ENCODE results near the gene TRAPPC1. TPM values are rescaled to one million over a fixed set of nuclear protein-coding genes. Genes with fewer than 3 reads are reported as not detected.
"Not testable (repeated sequence)": the region's sequence is repeated elsewhere in the genome, so short reads cannot be mapped to it uniquely, and the experiment has no call there.

Gene TRAPPC1
- total RNA-seq, 1 experiment from 2014 or later: 99.7 TPM

DNA sequence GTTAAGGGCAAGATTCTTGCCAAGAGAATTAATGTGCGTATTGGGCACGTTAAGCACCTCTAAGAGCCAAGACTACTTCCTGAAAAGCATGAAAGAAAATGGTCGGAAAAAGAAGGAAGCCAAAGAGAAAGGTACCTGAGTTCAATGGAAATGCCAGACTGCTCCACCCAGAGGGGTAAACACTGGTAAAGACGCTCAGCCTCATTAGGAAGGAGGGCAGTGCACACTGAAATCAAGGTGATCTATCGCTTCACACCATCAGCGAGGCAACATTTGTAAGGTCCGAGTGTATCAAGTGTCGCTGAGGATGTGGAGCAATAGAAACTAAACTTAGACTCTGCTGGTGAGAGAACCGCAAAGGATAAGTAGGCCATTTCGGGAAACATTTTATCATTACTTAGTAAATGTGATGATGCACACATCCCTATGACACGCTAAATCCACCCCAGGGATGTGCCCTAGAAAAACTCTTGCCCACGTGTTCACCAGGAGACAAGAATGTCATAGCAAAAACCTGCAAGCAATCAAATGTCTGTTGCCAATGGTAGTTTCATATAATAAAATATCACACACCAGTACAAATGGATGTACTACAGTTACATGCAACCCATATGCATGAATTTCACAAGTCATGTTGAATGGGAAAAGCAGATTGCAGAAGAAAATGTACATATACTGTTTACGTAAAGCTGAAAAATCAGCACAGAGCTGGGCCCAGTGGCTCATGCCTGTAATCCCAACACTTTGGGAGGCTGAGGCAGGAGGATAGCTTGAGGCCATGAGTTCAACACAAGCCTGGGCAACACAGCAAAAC lies 23.9 kb upstream of the TRAPPC1 start:
- POLR2A ChIA-PET: interaction anchor here (0.6 kb wide), 1 partner anchor 297 kb away, joined by 3 read pairs; no protein-coding TSS in a partner anchor

DNA sequence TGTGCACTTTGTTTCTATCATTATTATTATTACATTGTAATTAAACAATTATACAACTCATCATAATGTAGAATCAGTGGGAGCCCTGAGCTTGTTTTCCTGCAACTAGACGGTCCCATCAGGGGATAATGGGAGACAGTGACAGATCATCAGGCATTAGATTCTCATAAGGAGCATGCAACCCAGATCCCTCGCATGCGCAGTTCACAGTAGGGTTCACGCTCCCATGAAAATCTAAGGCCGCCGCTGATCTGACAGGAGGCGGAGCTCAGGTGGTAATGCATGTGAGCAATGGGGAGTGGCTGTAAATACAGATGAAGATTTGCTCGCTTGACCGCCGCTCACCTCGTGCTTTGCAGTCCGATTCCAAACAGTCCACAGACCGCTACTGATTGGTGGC lies 21.5 kb upstream of the TRAPPC1 start:
- POLR2A ChIA-PET; CTCF ChIA-PET; H3K4me1 Mint-ChIP-seq; H3K27ac Mint-ChIP-seq; H3K4me3 Mint-ChIP-seq; H3K9me3 Mint-ChIP-seq; ATAC-seq; H3K27me3 Mint-ChIP-seq (ENCODE audit: low read depth); DNase-seq (ENCODE audit: low spot score): not testable (repeated sequence)
- peaks cover 17% of the 10 kb centered on the region for H3K36me3 Mint-ChIP-seq

More for the DNA sequence above, 23.9 kb upstream of the TRAPPC1 start:
- no peak for ATAC-seq
- peaks cover 3% of the 10 kb centered on the region for H3K4me1 Mint-ChIP-seq
- CTCF ChIA-PET: interaction anchor here (0.7 to 1.4 kb wide), 5 partner anchors 12 to 34 kb away, joined by 4 to 7 read pairs (median 4); no protein-coding TSS in a partner anchor
- H3K27me3 Mint-ChIP-seq (ENCODE audit: low read depth): peaks cover 3% of the 10 kb centered on the region; the same call in 1 of the 2 replicates
- no peak overlapping the region for H3K4me3 Mint-ChIP-seq
- no peaks in the 10 kb centered on the region for H3K36me3 Mint-ChIP-seq
- peaks cover 9% of the 10 kb centered on the region for H3K9me3 Mint-ChIP-seq
- no peak for DNase-seq (ENCODE audit: low spot score)
- TF ChIP-seq, protein P1, sequence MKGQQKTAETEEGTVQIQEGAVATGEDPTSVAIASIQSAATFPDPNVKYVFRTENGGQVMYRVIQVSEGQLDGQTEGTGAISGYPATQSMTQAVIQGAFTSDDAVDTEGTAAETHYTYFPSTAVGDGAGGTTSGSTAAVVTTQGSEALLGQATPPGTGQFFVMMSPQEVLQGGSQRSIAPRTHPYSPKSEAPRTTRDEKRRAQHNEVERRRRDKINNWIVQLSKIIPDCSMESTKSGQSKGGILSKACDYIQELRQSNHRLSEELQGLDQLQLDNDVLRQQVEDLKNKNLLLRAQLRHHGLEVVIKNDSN (CRISPR knock-in tag; IDR thresholded peaks at IDR 0.05): no peak
- TF ChIP-seq GRHL2 (CRISPR knock-in tag; IDR thresholded peaks at IDR 0.05; ENCODE audit: insufficient replicate concordance, severe bottlenecking) (no peak), NFATC4 (CRISPR knock-in tag; IDR thresholded peaks at IDR 0.05) (no peak), TP53 (CRISPR knock-in tag; IDR thresholded peaks at IDR 0.05) (no peak), ERG (CRISPR knock-in tag; IDR thresholded peaks at IDR 0.05) (no peak), SMAD4 (CRISPR knock-in tag; IDR thresholded peaks at IDR 0.05) (no peak), ATF3 (CRISPR knock-in tag; conservative IDR thresholded peaks at IDR 0.05) (no peak), JUN (CRISPR knock-in tag; IDR thresholded peaks at IDR 0.05) (no peak), RELA (CRISPR knock-in tag; IDR thresholded peaks at IDR 0.05; ENCODE audit: borderline replicate concordance) (no peak), ZNF232 (CRISPR knock-in tag; IDR thresholded peaks at IDR 0.05) (no peak), CDX4 (CRISPR knock-in tag; IDR thresholded peaks at IDR 0.05; ENCODE audit: borderline replicate concordance) (no peak), SMAD3 (CRISPR knock-in tag; IDR thresholded peaks at IDR 0.05; ENCODE audit: borderline replicate concordance) (no peak), IRF2 (CRISPR knock-in tag; IDR thresholded peaks at IDR 0.05; ENCODE audit: borderline replicate concordance, low read depth) (no peak), ATF2 (CRISPR knock-in tag; IDR thresholded peaks at IDR 0.05; ENCODE audit: borderline replicate concordance, low read depth) (no peak)
- TF ChIP-seq, protein P2, sequence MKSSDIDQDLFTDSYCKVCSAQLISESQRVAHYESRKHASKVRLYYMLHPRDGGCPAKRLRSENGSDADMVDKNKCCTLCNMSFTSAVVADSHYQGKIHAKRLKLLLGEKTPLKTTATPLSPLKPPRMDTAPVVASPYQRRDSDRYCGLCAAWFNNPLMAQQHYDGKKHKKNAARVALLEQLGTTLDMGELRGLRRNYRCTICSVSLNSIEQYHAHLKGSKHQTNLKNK (CRISPR knock-in tag; IDR thresholded peaks at IDR 0.05): no peak
- TF ChIP-seq, protein P3, sequence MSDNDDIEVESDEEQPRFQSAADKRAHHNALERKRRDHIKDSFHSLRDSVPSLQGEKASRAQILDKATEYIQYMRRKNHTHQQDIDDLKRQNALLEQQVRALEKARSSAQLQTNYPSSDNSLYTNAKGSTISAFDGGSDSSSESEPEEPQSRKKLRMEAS (CRISPR knock-in tag; IDR thresholded peaks at IDR 0.05): no peak
- H3K27ac Mint-ChIP-seq: peak overlapping the region; percentile 44; the same call in 1 of the 2 replicates
